ENCODE results near the gene MYO18B.
A peak's percentile ranks its signal among the peaks of the same experiment; 100 is the strongest.

The MYO18B gene

GRCh38 chr22:25909614-25910387 is 167.8 kb downstream of the MYO18B start:
- no peak for DNase-seq

- no peak for DNase-seq
Observed at GRCh38 chr22:25911243-25911972, 169.4 kb downstream of the MYO18B start.

- DNase-seq: peak; percentile 96
Observed at GRCh38 chr22:25919452-25919851, 177.5 kb downstream of the MYO18B start.

GRCh38 chr22:25922141-25922540 is 180.2 kb downstream of the MYO18B start:
- no peak for DNase-seq

- no peak for DNase-seq
Observed at GRCh38 chr22:25923914-25924313, 181.9 kb downstream of the MYO18B start.

- DNase-seq: peak; percentile 21
Observed at GRCh38 chr22:25928038-25928437, 186.1 kb downstream of the MYO18B start.

GRCh38 chr22:25929321-25929878 is 187.4 kb downstream of the MYO18B start:
- no peak for DNase-seq

- DNase-seq: no peak
Observed at GRCh38 chr22:25930083-25930482, 188.1 kb downstream of the MYO18B start.

GRCh38 chr22:25930788-25931310 is 188.9 kb downstream of the MYO18B start:
- DNase-seq: peak; percentile 100

GRCh38 chr22:25933158-25933788 is 191.3 kb downstream of the MYO18B start:
- no peak for DNase-seq

- no peak for DNase-seq
Observed at GRCh38 chr22:25935266-25936058, 193.5 kb downstream of the MYO18B start.

GRCh38 chr22:25938151-25938550 is 196.2 kb downstream of the MYO18B start:
- DNase-seq: no peak

- no peak for DNase-seq
Observed at GRCh38 chr22:25939384-25939783, 197.4 kb downstream of the MYO18B start.

GRCh38 chr22:25940479-25940878 is 198.5 kb downstream of the MYO18B start:
- no peak for DNase-seq

GRCh38 chr22:25941365-25941960 is 199.5 kb downstream of the MYO18B start:
- DNase-seq: no peak

- no peak for DNase-seq
Observed at GRCh38 chr22:25942115-25942855, 200.3 kb downstream of the MYO18B start.

GRCh38 chr22:25942856-25943411 is 200.9 kb downstream of the MYO18B start:
- peak; percentile 96 for DNase-seq

GRCh38 chr22:25950111-25950510 is 208.1 kb downstream of the MYO18B start:
- no peak for DNase-seq

GRCh38 chr22:25953276-25953675 is 211.3 kb downstream of the MYO18B start:
- no peak for DNase-seq

GRCh38 chr22:25953919-25954318 is 211.9 kb downstream of the MYO18B start:
- no peak for DNase-seq

GRCh38 chr22:25955323-25955722 is 213.3 kb downstream of the MYO18B start:
- no peak for DNase-seq

All from DMS153 (cell line).